Testis (tissue), 2 donors: ENCODE measurements around the gene RASGRF1.

Source experiments
- POLR2A ChIP-seq: fragments of 450-650 bp; IDR thresholded peaks from one replicate; pipeline ENCODE4 v1.6.1; 2017; ENCODE audit warnings: antibody characterized with exemption, mild to moderate bottlenecking, moderate library complexity
- TF ChIP-seq, protein P1 (sequence below), 3 experiments: fragments of 450-650 bp in 2 of 3; fragments of 200-600 bp in 1 of 3; sonication (generic) in 1 of 3; IDR thresholded peaks; one replicate each; pipeline ENCODE4 v1.5.1; 2016 to 2019; ENCODE audit warnings: antibody characterized with exemption in 3 of 3, mild to moderate bottlenecking in 2 of 3, moderate library complexity in 1 of 3

DNA sequence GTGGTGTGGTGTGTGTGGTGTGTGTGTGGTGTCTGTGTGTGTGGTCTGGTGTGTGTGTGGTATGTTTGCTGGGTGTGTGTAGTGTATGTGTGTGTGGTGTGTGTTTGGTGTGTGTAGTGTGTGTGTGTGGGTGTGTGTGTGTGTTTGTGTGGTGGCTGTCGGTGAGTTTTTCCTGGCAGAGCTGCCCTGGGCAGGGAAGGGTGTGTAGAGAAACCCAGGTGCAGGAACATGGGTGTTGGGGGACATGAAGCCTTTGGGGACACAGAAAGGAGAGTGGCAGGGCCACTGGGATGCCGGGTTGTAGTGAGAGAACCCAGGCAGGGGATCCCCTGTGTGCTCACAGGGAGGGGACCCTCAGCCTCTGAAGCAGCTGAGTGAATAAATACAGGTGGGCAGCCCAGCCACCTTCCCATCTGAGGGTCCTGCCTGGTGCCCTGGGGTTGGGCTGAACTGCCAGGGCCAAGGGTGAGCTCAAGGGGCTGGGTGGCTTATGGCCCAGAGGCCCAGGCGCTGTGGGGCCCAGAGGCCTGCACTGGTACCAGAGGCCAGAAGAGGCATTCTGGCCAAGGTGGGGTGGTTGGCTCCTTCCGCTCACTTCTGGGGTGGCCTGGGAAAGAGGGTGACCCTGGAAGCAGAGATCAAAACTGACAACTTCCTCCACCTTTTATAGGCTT, 97.2 kb downstream of the RASGRF1 start:
- TF ChIP-seq, protein P1, sequence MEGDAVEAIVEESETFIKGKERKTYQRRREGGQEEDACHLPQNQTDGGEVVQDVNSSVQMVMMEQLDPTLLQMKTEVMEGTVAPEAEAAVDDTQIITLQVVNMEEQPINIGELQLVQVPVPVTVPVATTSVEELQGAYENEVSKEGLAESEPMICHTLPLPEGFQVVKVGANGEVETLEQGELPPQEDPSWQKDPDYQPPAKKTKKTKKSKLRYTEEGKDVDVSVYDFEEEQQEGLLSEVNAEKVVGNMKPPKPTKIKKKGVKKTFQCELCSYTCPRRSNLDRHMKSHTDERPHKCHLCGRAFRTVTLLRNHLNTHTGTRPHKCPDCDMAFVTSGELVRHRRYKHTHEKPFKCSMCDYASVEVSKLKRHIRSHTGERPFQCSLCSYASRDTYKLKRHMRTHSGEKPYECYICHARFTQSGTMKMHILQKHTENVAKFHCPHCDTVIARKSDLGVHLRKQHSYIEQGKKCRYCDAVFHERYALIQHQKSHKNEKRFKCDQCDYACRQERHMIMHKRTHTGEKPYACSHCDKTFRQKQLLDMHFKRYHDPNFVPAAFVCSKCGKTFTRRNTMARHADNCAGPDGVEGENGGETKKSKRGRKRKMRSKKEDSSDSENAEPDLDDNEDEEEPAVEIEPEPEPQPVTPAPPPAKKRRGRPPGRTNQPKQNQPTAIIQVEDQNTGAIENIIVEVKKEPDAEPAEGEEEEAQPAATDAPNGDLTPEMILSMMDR (IDR thresholded peaks at IDR 0.05): no peak
- no peak for TF ChIP-seq POLR2A
